Renal pelvis (tissue), 4 donors: Measurements from ENCODE around the gene PTPRN2. TPM values are rescaled to one million over a fixed set of nuclear protein-coding genes. Genes with fewer than 3 reads are reported as not detected.

Experiments
- DNase-seq: peaks from one replicate; pipeline ENCODE4 v3.0.0-alpha.2; 2013
- polyA plus RNA-seq, 3 donors: library from polyadenylated mRNA; unstranded; fragments of 120-200 nt; gene quantifications; one replicate each; pipeline ENCODE4 v1.2.1, GENCODE V29; 2013; ENCODE audit not compliant: insufficient read length in 3 of 3

The PTPRN2 gene
- polyA plus RNA-seq, 3 donors, result 6.6 to 7.5 (median 7.4) TPM

DNA sequence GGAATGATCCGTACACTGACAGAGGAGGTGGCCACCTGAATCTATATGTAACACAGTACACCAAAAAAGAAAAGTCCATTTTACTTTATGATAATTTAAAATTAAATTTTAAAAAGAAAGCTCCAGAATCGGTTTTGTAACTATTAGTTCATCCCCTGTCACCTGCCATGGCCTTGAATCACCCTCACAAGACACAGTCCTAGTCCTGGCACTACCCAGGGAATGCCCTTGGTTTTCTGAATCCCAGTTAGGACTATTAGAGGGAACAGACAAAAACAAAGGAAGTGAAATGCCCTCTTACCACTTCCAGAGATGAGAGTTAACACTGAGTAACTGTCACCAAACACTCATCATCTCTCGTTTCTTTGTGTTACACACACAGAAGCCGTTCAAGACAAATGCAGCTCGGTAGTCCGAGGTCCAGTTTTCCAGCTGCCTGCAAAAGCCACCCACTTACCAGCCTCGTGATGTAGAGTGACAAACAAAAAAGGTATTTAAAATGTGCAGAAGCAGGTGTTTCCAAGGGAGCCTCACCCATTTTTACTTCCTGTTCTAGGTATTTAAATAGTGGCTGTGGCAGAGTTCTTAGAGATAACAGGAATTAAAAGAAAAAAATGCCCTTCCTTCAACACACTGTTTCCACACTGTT is 6.1 kb downstream of the PTPRN2 start:
- no peak for DNase-seq

DNA sequence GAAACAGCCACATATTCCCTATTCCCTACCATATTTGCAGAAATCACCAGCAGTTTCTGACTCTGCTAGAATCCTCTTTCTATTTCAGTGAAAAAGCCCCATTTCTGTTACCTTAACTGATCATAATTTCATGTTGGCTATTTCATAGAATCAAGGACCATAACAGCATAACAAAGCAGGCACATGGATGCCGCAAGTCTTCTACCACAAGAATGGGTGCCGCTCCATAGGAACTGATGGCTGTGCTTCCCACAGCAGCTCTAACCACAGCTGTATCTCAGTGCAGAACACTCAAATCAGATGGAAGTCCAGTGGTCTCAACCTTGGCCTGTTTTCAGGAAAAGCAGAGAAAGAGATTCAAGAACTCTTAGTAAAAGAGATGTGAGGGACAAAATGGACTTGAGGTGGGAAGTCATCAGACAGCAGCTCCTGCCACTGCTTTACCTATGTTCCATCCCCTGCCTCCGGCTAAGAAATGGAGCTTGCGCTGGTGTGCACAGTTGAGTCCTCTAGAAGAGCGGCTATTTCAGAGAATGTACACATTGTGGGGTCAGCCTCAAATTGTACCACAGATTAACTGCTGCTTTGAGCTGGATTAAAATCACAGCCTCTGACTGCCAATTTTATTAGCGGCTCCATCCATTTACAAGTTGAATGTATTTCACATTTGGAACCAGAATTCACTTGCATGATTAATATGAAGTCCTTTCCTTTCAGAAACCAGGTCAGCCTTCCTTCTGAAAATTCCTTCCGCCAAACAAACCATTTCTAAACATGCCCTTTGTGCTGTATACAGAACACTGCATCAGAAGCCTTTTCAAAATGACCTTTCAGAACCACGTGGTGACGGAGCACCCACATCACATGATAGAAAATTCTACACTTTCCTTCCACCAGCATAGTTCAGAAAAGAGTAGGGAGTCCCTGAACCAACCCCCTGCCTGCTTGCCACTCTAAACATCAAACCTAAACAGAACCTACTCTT is 7.7 kb downstream of the PTPRN2 start:
- DNase-seq, result no peak

DNA sequence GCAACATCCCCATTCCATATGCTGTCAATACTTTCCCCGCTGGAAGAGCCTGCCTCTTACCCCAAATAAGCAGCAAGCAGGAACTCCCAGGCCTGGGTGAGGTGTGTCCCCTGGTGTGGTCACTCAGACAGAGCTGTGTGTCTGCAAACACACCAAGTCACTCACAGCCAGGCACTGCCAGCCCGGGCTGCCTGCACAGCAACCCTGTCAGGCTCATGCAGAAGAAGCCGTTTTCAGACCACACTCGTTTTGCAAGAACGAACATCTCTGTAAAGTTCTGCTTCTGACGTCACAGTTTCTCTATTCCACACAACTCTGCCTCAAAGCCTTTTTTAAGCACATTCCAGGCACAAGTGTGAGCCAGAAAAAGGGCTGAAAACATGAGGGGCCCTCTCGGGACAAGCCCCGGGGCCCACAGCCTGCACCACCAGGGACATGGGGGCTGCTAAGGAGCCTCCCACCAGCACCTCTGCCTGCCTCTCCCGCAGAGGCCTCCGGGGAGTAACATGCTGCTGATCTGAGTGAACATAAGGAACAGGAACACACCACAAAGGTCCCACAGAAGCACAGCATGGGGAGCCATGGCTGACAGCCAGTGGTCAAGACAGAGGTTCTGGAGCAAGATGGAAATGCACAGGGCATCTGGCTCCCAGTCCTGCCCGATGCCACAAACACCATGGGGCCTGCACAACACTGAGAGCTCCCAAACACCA is 11.4 kb downstream of the PTPRN2 start:
- no peak for DNase-seq

GRCh38 chr7:158574308-158575036 is 13.2 kb downstream of the PTPRN2 start:
- DNase-seq, result no peak

- no peak for DNase-seq
Observed at GRCh38 chr7:158573310-158573709, 14.3 kb downstream of the PTPRN2 start.

DNA sequence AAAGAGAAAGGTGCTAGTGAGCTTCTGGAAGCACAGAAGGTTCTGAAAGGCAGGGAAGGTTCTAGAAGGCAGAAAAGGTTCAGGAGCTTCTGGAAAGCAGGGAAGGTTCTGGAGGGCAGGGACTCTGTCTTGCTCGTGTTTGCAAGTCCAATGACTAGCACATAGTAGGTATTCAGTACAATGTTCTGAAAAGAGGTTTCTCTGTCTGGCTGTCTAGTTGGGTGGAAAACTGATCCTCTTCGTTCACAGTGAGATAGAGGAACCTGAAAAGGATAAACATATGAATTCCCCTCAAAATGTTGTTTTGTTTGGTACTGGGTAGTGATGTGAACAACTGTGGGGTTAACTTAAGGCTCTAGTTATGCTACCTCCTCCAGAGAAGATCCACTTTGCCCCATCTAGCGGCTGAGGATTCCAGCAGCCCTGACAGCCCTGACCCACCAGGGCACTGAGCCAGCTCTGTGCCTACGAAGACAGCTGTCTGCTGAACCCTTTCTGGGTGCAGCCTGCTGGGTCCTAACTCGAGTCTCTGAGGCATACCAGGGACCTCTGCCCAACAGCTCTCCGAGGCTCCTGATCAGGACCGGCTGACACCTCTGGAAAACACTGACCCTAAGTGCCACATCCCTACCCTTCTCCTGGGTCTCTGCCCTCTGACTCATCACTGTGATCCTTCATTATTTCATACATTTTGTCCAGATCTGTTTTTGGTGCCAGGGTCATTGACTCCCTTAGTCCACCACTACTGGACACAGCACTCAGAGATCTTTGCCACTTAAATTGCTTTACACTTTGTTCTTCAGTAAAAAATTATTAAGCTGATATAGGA is 15.4 kb downstream of the PTPRN2 start:
- DNase-seq, result no peak

GRCh38 chr7:158570449-158571170 is 17.0 kb downstream of the PTPRN2 start:
- DNase-seq, result no peak

- no peak for DNase-seq
Observed at GRCh38 chr7:158569858-158570323, 17.7 kb downstream of the PTPRN2 start.

- DNase-seq, result no peak
Observed at GRCh38 chr7:158568974-158569857, 18.4 kb downstream of the PTPRN2 start.

- no peak for DNase-seq
Observed at GRCh38 chr7:158567153-158567603, 20.4 kb downstream of the PTPRN2 start.

DNA sequence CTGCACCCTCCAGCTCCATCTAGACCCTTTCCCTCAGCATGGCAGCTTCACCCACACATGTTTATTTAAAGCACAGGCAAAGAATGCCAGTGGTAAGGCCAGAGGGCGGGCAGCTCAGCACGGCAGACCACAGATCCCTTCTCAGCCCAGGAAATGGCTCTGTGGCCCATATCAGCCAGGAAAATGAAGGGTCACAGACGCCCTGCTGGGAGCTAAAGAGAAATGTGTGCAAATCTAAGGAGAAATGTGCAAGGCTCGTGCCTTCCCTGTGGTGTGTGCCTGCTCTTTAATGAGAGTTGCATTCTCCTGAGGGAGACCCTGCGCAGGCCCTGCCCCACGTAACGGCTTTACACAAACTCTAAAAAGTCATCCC is 23.0 kb downstream of the PTPRN2 start:
- no peak for DNase-seq

DNA sequence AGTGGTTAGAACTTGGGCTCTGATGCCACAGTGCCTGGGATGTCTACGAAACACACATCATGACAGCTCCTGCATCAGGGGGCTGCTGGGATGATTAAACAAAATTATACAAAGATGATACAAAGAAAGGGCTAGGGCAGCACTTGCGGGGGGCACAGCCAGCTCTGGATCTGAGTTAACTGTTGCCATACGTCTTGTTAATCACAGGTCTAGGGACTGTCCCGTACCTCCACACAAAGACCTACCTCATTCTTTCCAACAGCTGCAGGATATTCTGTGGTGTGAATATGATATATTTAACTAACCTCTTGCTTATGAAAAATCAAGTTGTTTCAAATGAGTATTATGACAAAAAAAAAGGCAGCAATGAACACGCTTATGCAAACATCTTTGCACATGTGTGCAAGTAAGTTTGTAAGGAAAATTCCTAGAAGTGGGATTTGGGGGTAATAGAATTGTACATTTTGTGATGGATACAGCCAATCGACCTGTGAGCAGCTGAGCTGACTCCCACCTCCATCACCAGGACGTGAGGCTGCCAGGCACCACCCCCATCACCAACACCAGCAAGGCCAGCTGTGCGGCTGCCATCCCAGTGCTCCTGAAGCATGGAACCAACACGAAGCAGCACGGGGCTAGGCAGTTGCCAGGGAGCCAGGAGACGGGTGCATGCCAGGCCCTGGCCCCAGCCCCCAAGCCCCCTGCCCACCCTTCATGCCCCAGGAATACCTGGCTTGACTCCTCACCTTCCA is 23.5 kb downstream of the PTPRN2 start:
- no peak for DNase-seq

- DNase-seq, result no peak
Observed at GRCh38 chr7:158563051-158563450, 24.6 kb downstream of the PTPRN2 start.

DNA sequence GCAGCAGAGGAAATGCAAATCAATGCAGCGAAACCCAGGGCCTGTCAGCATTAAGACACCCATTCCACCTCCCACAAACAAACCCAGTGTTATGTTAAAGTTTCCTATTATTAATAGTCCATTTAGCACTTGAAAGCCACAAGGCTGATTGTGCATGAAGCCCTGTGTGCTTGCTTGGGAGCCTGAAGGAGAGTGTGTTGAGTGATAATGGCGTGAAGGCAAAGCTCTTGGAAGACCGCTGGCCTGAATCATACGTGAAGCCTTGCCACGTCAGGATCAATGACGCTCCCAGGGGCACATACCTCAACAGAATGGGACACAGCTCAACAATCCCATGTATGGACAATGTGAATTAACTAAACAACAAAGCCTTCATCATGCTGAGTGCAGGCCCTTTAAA is 25.1 kb downstream of the PTPRN2 start:
- DNase-seq, result no peak

- DNase-seq, result no peak
Observed at GRCh38 chr7:158561659-158562058, 26.0 kb downstream of the PTPRN2 start.

DNA sequence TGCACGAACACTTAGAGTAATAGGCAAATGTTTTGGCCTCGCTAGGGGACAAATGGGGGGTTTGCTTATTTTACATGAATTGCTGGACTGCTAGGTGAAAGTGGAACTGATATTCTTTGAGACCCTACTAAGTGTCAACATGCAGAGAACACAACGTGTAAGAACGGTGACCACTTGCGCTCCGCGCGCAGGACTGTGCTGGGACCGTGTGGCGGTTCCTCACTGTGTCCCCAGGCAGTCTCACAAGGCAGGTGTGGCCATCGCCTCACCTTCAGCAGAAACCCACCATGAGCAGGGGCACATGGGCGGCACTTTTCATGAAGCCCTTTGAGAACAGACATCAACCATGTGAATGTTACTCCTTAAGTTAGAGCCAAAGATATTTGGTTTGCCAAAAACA is 27.2 kb downstream of the PTPRN2 start:
- no peak for DNase-seq

GRCh38 chr7:158559356-158559755 is 28.3 kb downstream of the PTPRN2 start:
- no peak for DNase-seq

GRCh38 chr7:158558816-158559215 is 28.8 kb downstream of the PTPRN2 start:
- DNase-seq, result no peak
